ENCODE measurements around the gene IGSF10. TPM values are rescaled to one million over a fixed set of nuclear protein-coding genes. Genes with fewer than 3 reads are reported as not detected.

Gene IGSF10
- total RNA-seq, 1 experiment from 2014 or later = under 0.01 TPM

GRCh38 chr3:151462278-151462780, 1.5 kb upstream of the IGSF10 start:
- DNase-seq (ENCODE audit: low read depth) = no peak

GRCh38 chr3:151460228-151460627, 633 bp downstream of the IGSF10 start:
- DNase-seq (ENCODE audit: low read depth) = no peak

DNA sequence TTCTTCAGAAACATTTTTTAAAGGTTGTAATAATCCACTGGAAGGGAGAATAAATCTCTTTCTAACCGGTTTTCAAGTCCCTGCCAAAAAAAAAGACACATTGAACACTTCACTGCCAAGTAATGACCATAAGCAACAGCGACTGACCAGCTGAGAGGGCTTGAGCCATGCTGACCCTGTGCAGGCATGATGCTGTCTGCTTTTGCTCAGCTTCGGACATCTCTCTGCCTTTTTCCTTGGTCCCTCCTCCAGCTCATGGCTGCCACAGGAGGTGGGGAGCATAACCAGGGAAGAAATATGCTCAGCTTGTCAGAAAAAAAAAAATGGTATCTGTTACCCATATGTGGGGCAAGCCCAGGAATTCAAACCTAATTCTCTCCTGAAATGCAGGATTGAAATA, 1.5 kb downstream of the IGSF10 start:
- no peak for DNase-seq (ENCODE audit: low read depth)

DNA sequence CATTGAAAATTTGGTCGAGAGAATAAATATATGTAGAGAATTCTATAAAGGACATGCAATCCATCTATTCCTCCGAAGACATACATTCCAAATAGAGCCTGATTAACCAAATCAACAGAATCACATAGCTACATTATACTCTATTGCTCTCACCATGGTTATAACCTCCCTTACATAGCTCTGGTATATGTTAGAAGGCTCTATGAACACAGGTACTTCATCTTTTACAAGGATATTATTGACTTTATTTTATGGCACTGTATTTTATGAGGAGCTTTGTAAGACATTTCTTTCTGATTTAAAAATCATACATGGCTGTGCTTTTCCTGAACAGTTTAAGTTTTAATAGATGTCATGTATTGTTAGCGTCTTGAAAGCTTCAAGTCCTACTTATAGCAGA, 4.8 kb downstream of the IGSF10 start:
- no peak for DNase-seq (ENCODE audit: low read depth)

- DNase-seq (ENCODE audit: low read depth) = no peak
Measured at GRCh38 chr3:151452841-151453240, 8.0 kb downstream of the IGSF10 start.

GRCh38 chr3:151452368-151452767, 8.5 kb downstream of the IGSF10 start:
- DNase-seq (ENCODE audit: low read depth) = no peak

DNA sequence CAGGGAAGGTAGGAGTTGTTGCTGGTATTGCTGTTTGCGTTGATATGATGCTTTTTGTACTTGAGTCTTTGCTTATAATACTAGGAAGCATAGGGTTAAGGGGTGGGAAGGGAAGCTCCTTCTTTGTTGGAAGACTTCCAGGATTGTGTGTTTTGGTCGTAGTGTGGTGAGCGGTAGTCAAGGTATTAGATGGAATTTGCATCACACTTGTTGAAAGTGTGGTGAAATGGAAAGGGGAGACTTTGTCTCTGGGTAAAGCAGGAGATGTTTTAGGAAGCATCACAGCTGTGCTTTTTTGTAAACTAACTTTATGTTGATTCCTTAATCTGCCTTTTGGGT, 14.9 kb downstream of the IGSF10 start:
- DNase-seq (ENCODE audit: low read depth) = no peak

DNA sequence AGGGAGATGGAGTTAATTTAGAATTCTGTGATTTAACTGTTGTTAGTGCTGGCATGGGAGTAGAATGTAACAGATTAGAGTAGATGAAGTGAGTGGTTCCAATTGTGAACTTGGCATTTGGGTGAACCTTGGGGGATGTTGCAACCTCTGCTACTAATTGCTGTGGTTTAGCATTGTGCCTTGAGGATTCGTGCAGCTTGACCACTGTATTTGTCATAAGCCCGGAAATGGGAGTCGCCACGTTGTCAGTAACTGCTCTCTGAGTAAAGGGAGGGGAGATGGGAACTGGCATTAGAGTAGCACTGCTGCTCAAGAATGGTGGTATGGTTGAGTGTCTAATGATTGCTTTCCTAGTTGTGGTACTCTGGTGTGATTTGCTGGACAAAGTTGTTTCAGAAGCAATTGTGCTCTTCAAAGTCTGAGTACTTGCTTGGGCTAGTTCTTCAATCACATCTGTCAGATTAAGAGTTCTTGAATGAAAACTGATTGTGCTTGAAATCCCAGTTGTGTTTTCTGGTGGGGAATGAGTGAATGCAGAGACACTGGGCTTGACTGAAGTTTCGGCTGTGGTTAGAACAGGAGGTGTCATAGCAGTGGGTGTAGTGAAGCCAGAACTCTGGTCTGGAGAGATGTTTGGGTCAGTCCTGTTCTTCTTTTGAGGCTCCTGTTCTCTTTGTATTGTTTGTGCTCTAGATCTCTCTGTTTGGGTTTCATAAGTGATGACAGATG, 15.4 kb downstream of the IGSF10 start:
- DNase-seq (ENCODE audit: low read depth) = peak; percentile 80

- DNase-seq (ENCODE audit: low read depth) = no peak
Measured at GRCh38 chr3:151443583-151443982, 17.3 kb downstream of the IGSF10 start.

GRCh38 chr3:151440940-151441339, 19.9 kb downstream of the IGSF10 start:
- no peak for DNase-seq (ENCODE audit: low read depth)

DNA sequence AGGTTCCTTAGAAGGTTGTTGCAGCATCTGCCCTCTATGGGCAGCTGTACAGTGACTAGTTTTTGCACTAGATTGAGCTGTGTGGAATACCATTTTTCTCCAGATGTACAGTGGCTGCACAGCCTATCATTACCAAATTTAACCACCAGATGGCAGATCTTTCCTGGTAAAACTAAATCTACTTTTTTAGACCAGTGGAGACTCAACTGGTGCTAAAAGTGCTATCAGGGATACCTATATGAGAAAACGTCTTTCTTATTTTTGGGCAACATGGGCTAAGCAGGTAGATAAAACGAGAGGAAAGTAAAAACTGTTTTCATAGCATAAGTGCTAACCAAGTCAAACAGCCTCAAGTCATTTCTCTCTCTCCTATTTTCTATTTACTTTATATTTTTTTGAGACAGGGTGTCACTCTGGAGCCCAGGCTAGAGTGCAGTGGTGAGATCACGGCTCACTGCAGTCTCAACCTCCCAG, 21.2 kb downstream of the IGSF10 start:
- DNase-seq (ENCODE audit: low read depth) = peak; percentile 75

DNA sequence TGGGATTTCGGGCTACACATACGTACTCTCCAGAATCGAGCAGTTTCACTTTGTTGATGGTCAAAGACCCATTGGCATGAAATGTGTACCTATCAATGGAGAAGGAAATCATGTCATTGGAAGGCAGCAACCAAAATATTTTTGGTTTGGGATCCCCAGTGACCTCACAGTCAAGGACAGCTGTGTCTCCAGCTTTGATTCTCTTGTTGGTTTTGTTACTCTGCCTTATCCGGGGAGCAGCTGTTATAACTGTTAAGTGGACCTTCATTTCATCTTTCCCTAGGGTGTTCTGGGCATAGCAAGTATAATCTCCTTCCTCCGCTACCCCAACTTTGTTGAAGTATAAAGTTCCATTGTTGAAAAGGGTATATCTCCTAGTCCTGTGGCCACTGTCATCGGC, 23.0 kb downstream of the IGSF10 start:
- DNase-seq (ENCODE audit: low read depth) = peak; percentile 69

GRCh38 chr3:151436675-151437446, 24.0 kb downstream of the IGSF10 start:
- no peak for DNase-seq (ENCODE audit: low read depth)

DNA sequence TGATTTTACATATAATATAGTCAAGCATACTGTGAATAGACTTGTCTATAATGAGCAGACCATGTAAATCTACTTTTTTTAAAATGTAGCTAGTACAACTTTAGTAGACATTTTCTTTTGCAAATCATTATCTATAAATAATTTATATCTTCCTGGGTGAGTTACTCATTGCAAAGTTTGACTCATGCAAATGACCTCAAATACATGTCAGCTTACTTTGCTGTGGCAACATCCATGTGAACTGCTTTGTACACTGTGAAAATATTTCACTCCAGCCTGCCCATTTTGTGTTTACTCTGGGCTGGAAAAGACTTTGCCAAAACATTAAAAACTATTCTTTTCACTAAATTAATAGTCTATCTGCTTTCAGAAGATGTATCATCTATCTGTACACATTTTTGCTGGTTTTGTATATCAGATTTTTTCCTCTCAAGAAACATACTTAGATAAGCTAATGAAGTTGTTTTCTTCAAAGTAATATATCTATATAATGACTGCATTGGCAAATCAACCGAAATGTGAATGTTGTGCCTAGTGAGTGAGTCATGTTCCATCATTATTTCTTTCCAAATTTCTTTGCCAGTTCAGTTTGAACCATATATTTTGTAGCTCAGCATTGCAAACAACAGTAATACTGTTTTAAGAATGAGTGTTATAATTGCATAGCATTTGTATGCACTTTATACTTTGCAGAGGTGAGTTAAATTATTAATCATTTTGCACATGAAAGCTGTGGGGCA, 26.5 kb downstream of the IGSF10 start:
- DNase-seq (ENCODE audit: low read depth) = peak; percentile 88

DNA sequence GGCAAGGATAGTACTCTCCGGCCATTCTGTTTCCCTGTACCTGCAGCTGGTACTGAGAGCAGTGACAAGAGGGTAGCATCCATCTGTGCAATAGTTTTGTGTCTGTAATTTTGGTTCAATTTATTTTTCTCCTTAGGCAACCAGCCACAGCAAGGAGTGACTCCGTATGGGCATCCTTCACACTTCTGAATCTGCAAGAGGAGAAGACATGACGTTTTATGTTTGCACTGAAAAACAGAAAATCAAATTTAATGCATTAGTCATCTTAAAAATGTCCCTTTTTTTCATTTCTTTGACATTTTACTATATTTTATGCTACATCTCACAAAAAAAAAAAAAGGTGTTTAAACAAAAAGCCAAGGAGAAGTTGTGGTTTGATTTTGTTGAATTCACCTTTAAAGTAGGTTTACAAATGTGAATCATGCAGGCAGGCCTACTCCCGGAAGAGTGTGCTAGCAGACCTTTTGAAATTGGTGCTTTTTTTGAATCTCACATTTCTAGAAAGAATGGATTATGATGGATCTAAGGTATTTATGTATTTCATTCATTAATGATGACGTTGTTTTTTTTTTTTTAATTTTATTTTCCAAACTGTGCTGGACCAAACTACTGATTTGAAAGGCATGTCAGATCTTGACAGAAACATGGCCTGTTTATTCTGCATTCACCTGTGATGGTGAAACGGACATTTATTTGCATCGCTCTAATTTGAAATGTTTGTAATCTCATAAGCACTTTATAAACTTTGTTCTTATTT, 28.1 kb downstream of the IGSF10 start:
- DNase-seq (ENCODE audit: low read depth) = no peak

GRCh38 chr3:151431940-151432339, 28.9 kb downstream of the IGSF10 start:
- DNase-seq (ENCODE audit: low read depth) = peak; percentile 93

GRCh38 chr3:151430821-151431484, 29.9 kb downstream of the IGSF10 start:
- DNase-seq (ENCODE audit: low read depth) = peak; percentile 27

- DNase-seq (ENCODE audit: low read depth) = peak; percentile 67
Measured at GRCh38 chr3:151428386-151428785, 32.5 kb downstream of the IGSF10 start.

DNA sequence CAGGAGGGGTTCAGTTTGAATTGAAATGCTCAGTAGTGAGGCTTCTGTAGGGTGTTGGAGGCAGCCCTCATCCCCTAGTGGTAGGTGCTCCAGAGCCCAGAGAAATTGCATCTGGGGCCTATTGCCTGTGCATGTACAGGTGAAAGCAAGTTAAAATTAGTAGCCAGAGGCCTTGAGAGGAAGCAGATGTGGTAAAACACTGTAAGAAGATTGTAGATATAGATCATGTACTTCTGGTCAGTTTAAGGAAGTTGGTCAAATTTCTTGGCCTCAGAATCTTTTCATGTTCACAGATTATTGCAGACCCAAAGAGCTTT, 34.6 kb downstream of the IGSF10 start:
- DNase-seq (ENCODE audit: low read depth) = no peak

GRCh38 chr3:151425627-151426340, 35.1 kb downstream of the IGSF10 start:
- no peak for DNase-seq (ENCODE audit: low read depth)

Data from LHCN-M2 (cell line).